ENCODE results near the gene SWI5.

Gene SWI5

DNA sequence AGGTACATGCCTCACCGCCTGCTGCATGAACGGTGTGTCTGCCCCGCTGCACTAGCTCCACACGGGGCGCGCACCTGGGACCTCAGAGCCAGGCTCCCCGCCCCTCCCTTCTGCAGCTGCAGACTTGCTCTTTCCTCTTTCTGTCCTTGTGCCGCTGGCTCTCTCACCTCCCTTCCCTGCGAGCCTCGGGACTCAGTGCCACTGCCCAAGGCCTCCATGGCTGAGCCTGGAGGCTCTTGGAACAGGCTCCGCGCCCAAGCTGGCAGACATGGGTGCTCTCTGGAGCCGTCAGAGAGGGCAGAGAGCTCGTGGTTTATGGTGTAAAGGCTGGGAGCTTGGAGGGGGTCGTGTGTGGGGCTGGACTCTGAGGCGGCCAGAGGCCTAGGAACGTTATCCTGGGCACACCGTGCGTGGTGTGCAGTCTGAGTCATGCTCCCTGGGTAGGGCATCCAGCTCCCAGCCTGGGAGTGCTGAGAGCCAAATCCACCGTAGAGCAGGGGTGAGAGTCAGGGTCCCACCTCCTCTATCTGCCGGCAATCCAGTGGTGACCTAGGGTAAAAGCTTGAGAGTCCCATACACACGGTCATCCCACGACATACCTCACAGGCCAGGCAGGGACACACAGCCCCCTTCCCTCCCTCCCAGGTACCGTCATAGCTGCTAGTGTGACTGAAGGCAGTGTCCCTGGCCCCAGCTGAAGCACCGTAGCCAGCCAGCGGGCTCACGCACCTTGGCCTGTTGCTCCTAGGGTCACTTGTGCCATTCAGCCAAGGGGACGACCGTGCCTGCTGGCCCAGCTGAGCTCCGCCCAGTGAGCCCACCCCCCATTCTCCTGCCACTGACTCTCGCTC, 22.7 kb upstream of the SWI5 start:
- Histone ChIP-seq H3K79me2 (ENCODE audit: control insufficient read depth, low read length) (no peaks in the 10 kb centered on the region), H4K20me1 (ENCODE audit: control insufficient read depth, insufficient read depth, low read depth, low read length) (no peaks in the 10 kb centered on the region; the same call in 1 of the 2 replicates), H3K4me3 (ENCODE audit: low read length) (no peak overlapping the region), H3K9me3 (ENCODE audit: control insufficient read depth, insufficient read depth, low read length) (no peaks in the 10 kb centered on the region), H3K4me1 (ENCODE audit: control insufficient read depth, low read length) (peaks cover 22% of the 10 kb centered on the region), H3K9me2 (replicated peaks; ENCODE audit: control insufficient read depth, low read length) (no peaks in the 10 kb centered on the region), H3K27ac (ENCODE audit: low read depth, low read length) (no peak overlapping the region), H3F3A (ENCODE audit: control insufficient read depth, insufficient read depth) (no peaks in the 10 kb centered on the region), H3K4me2 (ENCODE audit: low read length) (no peak overlapping the region), H3K27me3 (ENCODE audit: control insufficient read depth, low read length) (peaks cover 29% of the 10 kb centered on the region), H3K36me3 (ENCODE audit: control insufficient read depth, low read length) (no peaks in the 10 kb centered on the region)
- no peak for TF ChIP-seq EZH2phosphoT487 (IDR thresholded peaks at IDR 0.05; ENCODE audit: borderline replicate concordance, low read length)
- TF ChIP-seq, protein P1, sequence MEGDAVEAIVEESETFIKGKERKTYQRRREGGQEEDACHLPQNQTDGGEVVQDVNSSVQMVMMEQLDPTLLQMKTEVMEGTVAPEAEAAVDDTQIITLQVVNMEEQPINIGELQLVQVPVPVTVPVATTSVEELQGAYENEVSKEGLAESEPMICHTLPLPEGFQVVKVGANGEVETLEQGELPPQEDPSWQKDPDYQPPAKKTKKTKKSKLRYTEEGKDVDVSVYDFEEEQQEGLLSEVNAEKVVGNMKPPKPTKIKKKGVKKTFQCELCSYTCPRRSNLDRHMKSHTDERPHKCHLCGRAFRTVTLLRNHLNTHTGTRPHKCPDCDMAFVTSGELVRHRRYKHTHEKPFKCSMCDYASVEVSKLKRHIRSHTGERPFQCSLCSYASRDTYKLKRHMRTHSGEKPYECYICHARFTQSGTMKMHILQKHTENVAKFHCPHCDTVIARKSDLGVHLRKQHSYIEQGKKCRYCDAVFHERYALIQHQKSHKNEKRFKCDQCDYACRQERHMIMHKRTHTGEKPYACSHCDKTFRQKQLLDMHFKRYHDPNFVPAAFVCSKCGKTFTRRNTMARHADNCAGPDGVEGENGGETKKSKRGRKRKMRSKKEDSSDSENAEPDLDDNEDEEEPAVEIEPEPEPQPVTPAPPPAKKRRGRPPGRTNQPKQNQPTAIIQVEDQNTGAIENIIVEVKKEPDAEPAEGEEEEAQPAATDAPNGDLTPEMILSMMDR (IDR thresholded peaks at IDR 0.05; ENCODE audit: low read depth, low read length, poor library complexity, severe bottlenecking), result no peak

DNA sequence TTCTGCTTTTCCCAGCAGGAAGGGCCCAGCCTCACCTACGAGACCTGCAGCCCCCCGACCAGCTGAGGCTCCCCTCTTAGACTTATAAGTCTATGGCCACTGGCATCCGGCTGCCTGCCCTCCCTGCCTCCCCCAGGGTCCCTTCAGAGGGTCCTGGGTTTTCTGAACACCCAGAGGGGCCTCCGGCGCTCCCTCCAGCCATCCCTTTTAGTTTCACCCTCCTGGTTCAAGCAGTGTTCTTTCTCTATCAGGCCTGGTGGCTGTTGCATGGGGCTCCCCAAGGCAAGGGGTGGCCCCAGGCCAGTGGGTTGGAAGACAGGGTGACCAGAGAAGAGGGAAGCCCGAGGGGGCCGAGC, 22.1 kb upstream of the SWI5 start:
- Histone ChIP-seq H3K36me3 (ENCODE audit: control insufficient read depth, low read length) (no peaks in the 10 kb centered on the region), H3K9me3 (ENCODE audit: control insufficient read depth, insufficient read depth, low read length) (no peaks in the 10 kb centered on the region), H3K27me3 (ENCODE audit: control insufficient read depth, low read length) (peaks cover 29% of the 10 kb centered on the region), H3K79me2 (ENCODE audit: control insufficient read depth, low read length) (no peaks in the 10 kb centered on the region), H3K9me2 (replicated peaks; ENCODE audit: control insufficient read depth, low read length) (no peaks in the 10 kb centered on the region), H3F3A (ENCODE audit: control insufficient read depth, insufficient read depth) (no peaks in the 10 kb centered on the region), H3K4me3 (ENCODE audit: low read length) (no peak overlapping the region), H3K27ac (ENCODE audit: low read depth, low read length) (no peak overlapping the region), H3K4me1 (ENCODE audit: control insufficient read depth, low read length) (peaks cover 22% of the 10 kb centered on the region), H4K20me1 (ENCODE audit: control insufficient read depth, insufficient read depth, low read depth, low read length) (no peaks in the 10 kb centered on the region; the same call in 1 of the 2 replicates), H3K4me2 (ENCODE audit: low read length) (no peak overlapping the region)
- TF ChIP-seq, protein P1 (IDR thresholded peaks at IDR 0.05; ENCODE audit: low read depth, low read length, poor library complexity, severe bottlenecking), result no peak
- TF ChIP-seq EZH2phosphoT487 (IDR thresholded peaks at IDR 0.05; ENCODE audit: borderline replicate concordance, low read length), result no peak

DNA sequence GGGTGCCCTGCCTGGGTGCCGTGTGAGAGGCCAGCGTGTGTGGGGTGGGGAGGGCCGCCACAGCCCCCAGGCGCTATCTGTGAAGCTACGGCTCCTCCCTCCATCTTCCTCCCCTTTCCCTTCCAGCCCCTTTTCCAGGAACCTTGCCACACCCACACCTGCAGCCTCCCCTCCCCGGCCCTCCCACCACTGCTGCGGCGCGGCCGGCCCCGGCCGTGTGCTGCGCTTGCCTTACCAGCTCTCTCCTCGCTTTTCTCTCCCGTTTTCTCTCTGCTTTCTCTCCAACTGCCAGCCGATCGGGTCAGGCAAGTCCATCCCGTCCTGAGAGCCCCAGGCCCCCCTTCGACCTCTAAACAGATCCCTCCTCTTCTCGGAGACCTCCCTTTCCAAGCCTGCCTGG, 21.7 kb upstream of the SWI5 start:
- Histone ChIP-seq H3F3A (ENCODE audit: control insufficient read depth, insufficient read depth) (no peaks in the 10 kb centered on the region), H3K27me3 (ENCODE audit: control insufficient read depth, low read length) (peaks cover 29% of the 10 kb centered on the region), H4K20me1 (ENCODE audit: control insufficient read depth, insufficient read depth, low read depth, low read length) (no peaks in the 10 kb centered on the region; the same call in 1 of the 2 replicates), H3K79me2 (ENCODE audit: control insufficient read depth, low read length) (no peaks in the 10 kb centered on the region), H3K27ac (ENCODE audit: low read depth, low read length) (no peak overlapping the region), H3K4me1 (ENCODE audit: control insufficient read depth, low read length) (peaks cover 22% of the 10 kb centered on the region), H3K4me2 (ENCODE audit: low read length) (no peak overlapping the region), H3K9me3 (ENCODE audit: control insufficient read depth, insufficient read depth, low read length) (no peaks in the 10 kb centered on the region), H3K4me3 (ENCODE audit: low read length) (no peak overlapping the region), H3K36me3 (ENCODE audit: control insufficient read depth, low read length) (no peaks in the 10 kb centered on the region), H3K9me2 (replicated peaks; ENCODE audit: control insufficient read depth, low read length) (no peaks in the 10 kb centered on the region)
- TF ChIP-seq, protein P1 (IDR thresholded peaks at IDR 0.05; ENCODE audit: low read depth, low read length, poor library complexity, severe bottlenecking), result no peak
- no peak for TF ChIP-seq EZH2phosphoT487 (IDR thresholded peaks at IDR 0.05; ENCODE audit: borderline replicate concordance, low read length)

Measured in DOHH2 (cell line).